ENCODE measurements around the gene FHAD1.
"Not testable (repeated sequence)": the region's sequence is repeated elsewhere in the genome, so short reads cannot be mapped to it uniquely, and the experiment has no call there.

Gene FHAD1

DNA sequence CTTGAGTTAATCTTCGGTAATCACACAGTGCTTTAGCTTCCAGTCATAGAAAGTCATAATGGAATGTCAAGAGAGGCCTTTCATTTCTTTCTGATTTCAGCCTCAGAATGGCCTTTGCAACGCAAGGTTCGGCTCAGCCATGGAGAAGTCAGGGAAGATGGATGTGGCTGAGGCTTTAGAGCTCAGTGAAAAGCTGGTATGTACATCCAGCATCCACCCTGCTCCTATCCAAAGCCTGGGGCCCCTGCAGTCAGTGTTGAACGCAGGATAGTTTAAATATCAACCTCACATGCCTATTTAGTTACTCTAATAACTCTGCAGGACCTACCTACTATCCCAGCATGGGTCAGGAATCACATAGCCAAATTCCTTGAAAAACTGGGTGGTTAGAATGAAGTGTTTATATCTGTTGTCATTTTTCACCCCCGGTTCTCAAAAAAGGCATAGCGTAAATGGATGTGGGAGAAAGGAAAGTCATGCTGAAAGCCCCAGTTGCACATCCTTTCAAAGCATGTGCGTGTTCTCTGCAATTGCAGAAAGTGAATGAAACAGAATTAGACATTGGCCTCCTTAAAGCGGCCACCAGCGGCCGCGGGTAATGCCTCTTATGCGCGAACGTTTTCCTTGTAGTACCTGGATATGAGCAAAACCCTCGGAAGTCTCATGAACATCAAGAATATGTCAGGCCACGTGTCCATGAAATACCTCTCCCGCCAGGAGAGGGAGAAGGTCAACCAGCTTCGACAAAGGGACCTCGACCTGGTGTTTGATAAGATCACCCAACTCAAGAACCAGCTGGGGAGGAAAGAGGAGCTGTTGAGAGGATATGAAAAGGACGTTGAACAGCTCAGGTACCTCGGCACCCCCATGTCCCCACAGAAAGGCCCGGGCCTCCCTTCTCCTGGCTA lies 133.8 kb downstream of the FHAD1 start:
- no peak for DNase-seq

DNA sequence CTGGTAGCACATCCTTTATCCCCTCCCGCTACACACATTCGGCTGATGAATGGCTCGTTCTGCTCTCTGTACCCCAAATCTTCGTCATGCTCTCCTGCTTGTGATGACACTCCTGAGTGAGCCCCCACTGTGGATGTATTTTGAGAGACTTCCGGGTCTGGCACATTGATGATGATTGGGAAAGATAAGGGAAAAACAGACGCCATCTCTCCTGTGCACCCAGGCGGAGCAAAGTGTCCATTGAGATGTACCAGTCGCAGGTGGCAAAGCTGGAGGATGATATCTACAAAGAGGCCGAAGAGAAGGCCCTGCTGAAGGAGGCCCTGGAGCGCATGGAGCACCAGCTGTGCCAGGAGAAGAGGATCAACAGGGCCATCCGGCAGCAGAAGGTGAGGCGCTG lies 134.8 kb downstream of the FHAD1 start:
- DNase-seq = no peak

DNA sequence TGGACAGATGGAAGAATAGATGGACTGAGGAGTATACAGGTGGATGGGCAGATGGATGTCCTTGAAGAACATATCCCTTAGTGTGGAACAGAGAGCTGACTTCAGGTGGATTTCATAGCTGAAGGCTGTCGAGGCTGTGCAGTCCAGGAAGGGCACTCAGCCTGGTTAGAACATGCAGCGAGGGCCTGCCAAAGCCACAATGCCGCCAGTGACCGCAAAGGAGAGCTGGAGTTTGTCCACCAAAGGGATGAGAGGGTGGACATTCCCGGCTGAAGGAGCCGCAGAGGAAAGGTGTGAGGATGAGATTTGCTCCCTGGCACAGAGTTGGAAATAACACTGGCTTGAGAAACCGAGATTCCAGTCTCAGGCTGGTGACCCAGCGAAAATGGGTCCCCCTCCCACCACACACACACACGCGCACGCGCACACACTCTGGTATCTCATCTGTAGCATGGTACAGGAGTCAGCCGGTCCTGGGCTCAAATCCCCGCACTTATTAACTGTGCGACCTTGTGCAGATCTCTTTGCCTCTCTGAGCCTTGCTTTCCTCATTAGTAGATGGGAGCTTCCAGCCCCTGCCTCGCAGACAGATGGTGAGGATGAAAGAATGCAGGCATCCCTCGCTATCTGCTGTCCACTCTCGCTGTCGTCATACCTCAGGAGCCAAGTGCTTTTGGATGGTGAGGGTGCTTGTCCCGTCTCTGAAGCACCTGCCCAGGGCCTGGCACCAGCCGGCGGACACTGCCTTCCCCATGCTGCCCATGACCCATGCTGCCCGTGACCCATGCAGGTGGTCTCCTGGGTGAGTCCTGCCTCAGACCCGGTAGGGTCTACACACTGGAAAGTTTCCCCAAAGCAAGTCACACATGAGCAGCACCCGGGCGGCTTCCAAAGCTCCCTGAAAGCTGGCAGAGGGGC lies 135.8 kb downstream of the FHAD1 start:
- DNase-seq = no peak

DNA sequence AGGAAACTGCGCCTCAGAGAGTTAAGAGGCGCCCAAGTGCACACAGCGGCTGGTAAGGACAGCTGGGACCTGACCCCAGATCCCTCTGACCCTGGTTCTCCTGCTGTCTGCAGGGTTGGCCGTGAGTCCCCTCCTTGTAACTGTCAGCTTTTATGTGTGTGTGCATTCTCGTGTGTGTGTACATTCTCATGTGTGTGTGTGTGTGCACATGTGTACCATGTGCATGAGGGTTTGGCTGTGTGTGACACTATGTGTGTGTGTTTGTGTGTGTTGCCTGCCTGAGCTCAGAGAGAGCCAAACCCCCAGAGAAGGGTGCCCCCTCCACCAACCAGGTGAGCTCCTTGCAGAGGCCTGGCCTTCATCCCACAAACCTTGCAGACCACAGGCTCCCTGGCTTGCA lies 136.8 kb downstream of the FHAD1 start:
- DNase-seq = no peak

DNA sequence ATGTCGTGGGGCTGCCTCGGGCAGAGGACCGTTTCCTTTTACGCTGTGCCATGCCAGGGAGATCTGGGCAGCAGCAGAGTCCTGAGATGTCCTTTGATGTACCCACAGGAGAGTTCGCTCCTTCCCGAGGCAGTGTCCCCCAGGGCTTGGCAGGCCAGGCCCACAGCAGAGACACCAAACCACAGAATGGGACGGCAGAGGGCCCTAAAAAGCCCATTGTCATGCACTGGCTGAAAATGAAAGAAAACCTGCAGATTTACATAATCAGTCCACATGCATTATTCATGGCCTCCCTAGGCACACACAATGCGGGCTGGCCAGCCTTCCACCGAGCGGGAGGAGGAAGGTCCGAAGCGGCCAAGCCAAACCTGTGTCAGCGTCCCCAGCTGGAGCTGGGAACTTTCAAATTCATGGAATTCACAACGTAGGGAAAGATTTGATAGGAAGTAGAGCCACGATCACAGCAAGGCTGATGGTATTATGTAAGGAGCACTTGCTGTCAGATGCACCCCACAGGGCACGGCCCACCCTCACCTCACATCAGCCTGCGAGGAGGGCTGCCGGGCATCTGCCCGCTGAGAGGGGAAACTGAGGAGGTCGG lies 137.4 kb downstream of the FHAD1 start:
- peak; percentile 21 for DNase-seq

DNA sequence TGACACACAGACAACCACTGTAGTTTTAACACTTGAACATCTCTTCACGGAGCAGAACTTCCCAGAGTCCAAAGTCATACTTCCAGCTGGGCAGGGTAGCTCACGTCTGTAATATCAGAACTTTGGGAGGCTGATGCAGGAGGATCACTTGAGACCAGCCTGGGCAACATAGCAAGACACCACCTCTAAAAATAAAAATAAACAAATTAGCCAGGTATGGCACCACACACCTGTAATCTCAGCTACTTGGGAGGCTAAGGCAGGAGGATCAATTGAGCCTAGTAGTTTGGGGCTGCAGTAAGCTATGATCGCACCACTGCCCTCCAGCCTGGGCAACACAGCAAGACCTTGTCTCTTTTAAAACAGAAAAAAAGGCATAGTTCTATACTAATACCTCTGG lies 138.4 kb downstream of the FHAD1 start:
- no peak for DNase-seq

DNA sequence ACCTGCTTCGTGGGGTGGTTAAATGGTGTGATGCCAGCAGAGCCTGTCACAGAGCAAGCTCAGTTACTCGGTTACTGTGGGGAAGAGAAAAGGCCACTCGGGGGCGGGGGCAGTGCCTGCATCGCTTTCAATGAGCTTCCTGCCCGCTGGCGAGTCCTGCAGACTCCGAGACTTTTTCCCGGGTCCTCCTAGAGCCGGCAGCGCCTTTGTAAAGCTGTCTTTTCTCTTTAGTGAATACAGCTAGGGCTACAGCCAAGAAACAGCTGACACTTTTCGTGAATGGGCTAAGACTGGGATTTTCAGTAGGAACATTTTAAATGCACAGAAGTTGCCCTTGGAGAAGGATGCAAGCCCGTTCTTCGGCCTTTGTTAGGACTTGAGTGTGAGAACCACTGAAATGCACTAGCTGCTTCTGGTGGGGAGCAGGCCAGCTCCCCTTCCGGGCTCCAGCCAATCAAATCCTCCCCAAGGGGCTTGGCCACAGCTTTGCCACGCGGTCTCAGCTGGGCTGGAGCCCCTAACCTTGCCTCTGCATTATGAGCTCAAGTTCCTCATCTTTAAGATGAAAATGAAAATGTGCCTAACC lies 139.2 kb downstream of the FHAD1 start:
- DNase-seq = no peak

DNA sequence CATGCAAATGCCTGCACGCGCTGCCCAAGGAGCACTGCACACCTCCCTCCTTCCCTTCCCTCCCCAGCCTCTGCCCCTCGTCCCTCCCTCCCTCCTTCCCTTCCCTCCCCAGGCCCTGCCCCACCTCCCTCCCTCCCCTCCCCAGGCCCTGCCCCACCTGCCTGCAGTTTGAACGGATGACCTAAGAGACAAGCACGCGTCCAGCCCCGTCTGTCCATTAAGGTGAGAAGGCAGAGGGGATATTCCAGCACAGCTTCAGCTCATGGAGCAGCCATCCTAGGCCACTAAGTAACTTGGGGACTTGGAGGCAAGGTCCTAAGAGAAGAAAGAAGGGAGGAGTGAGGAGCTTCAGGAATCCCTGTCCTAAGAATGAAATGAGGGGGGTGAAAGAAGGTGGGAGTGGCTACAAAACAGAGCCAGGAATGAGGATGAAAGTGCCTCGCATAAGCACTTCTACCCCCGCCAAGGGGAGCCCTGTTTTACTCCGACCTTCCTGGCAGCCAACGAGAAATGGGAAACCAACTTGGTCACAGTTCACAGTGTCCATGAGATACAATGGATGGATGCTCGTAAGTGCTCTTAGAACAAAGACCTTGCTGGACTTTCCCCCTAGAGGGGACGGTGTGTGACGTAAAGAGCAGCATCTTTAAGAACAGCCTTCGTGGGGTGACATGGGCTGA lies 141.3 kb downstream of the FHAD1 start:
- DNase-seq = no peak

DNA sequence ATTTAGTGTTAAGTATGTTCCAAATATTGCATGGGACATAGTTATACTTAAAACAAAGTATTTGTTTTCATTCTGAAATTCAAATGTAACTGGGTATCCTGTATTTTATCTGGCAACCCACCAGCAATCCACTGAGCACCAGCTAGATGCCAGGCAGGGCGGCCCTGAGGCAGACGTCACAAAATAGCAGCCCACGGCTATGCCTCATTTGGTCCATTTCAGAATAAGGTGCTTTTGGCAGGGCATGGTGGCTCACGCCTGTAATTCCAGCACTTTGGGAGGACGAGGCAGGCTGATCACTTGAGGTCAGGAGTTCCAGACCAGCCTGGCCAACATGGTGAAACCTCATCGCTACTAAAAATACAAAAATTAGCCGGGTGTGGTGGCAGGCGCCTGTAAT lies 142.8 kb downstream of the FHAD1 start:
- not testable (repeated sequence) for DNase-seq

DNA sequence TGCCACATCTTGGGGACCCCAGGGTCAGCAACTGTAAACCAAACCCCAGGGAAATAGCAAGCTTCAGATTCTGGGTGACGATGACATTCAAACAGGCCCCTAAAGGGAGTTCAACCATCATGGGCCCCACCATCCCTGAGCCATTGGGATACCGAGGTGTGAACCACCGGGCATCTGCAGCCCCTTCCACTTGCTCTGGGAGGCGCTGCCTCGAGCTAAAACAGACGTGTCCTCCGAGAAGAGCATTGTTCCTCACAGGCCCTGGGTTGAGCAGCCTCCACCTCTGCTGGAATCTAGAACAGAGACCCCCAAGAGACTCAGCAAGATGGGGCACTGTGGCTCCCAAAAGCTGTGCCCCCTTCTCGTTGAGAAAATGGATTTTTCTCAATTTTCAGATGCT lies 143.6 kb downstream of the FHAD1 start:
- no peak for DNase-seq

DNA sequence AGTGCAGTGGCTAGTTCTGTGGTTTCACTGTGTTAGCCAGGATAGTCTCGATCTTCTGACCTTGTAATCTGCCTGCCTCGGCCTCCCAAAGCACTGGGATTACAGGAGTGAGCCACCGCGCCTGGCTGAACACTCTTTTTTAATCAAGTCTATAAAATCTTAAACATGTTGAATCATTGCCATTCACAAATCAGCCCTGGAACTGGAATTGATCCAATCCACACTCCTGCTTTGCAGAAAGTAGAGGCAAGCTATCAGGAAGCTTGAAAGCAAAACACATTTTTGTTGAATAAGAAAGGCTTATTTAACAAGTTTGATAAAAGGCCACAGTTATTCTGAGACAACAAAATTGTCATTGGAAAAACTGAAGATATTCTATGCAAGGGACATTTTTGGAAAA lies 144.3 kb downstream of the FHAD1 start:
- peak; percentile 23 for DNase-seq

DNA sequence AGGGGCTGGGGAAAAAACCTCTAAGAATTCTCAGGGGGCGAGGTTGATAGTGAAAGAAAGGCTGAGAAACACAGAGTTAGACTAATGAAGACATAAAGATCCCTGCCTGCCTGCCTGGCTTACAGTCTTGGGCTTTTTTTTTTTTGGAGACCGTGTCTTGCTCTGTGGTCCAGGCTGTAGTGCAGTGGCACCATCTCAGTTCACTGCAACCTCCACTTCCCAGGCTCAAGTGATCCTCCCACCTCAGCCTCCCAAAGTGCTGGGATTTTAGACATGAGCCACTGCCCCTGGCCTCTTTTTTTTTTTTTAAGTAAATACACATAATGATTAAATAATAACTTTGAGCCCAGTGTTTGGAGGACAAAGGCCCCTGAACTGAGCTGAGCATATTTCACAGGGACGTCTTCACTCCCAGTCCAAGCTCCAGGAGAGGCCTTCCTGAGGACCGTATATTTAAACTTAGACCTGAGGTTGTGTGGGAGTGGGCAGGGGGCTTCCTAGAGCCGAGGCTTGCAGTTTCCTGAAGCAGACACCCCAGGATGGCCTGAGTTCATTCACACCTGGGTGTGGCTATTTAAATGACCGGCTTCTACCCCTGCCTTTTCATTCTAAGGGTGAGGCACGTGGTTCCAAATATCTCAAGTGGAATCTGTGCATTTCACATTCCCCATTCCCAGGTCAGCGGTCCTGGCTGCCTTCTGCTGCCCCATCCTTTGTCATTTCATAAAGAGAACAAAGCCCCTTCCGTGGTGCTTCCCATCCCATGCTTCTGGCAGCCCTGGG lies 146.6 kb downstream of the FHAD1 start:
- no peak for DNase-seq

DNA sequence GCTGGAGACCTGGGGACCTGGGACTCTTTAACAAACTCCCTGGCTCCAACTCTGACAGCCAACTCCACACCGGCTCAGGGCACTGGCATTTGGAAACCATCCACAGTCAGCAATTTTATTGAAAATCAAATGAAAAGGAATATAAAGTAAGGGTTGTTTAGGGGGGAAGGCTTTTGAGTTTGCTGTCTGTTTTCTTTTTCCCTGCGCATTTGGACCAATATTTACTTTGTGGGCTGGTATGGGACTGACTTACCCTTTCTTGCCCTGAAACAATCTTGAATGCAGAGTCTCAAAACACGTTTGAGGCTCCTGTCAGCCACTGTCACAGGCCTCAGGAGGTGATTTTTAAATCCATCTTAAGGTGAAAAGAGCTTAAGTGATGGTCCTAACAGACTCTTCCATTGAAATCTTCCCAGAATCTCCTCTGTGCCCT lies 147.3 kb downstream of the FHAD1 start:
- no peak for DNase-seq

DNA sequence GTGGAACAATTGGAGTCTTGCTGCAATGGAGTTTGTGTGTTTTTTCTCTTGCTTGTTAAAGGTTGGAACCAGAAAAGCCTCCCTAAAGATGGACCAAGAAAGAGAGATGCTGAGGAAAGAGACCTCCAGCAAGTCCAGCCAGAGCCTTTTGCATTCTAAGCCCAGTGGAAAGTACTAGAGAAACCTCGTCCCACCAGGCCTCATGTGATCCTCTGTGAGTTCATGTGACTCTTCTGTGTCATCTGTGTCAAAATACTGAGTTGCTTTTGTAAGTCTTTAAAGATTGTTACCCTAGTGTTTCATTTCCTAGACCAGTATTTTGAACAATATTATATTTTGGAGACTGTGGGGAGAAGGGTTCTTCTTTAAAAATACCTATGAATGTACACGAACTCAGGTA lies 150.2 kb downstream of the FHAD1 start:
- DNase-seq = no peak

DNA sequence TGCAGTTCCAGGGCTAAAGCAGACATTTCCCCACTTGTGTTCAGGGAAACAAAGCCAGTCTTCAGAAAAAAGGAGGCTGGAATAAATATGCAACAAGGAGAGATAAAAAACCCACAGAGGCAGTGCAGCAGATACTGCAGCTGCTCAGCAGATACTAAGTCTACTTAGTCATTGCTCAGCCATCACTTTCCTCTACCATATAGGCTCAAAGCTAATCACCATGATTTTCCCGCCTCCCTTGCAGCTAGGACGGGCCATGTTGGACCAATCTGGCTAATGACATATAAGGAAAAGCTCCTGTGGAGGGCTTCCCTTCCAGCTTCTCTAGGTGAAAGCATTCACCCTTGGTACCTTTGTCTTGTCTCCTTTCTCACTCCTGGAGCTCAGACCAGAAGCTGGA lies 152.7 kb downstream of the FHAD1 start:
- DNase-seq = no peak

DNA sequence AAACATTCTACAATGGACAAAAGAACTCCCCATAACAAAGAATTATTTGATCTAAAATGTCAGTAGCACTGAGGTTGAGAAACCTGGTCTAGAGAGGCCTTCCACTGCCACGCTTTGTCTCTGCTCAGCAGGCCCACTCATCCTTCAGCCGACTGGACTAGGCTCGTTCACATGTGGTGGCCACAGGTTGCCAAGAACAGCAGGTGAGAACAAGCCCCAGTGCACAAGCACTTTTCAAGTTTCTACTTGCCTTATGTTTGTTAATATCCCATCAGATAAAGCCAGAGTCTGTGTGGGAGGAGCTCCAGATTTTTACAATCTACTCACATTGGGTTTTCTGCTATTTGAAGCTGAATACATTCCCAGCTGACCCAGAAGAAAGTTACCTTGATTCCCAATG lies 153.6 kb downstream of the FHAD1 start:
- DNase-seq = no peak

DNA sequence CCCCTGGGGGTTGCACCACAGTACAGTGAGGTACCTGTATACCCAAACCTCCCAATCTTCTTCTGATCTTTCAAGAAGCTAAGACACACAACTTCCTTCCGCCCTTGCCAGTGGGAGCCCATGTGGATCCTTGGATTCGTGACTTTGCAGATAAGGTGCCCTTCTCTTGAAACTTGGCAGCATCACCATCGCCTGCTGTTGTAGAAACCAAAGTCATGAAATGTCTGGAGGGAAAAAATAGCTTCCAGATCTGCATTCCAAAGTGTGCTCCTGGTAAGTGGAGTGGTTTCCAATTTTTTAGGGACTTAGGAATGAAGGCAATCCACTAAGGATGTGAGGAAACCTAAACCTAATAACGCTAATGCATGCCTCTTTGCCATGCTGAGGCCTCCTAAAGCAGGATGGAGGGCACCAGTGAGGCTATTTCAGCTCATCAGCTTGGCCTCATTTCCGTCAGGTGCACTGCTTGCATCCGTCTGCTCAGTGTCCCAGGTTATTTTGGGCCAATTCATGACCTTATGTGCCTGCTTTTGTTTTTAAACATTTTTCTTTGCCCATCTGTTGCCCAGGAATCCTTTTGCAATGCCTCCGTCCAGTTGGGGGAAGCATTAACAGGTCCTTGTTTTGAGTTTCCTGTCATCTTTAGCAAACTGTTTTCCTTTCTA lies 154.5 kb downstream of the FHAD1 start:
- DNase-seq = no peak

DNA sequence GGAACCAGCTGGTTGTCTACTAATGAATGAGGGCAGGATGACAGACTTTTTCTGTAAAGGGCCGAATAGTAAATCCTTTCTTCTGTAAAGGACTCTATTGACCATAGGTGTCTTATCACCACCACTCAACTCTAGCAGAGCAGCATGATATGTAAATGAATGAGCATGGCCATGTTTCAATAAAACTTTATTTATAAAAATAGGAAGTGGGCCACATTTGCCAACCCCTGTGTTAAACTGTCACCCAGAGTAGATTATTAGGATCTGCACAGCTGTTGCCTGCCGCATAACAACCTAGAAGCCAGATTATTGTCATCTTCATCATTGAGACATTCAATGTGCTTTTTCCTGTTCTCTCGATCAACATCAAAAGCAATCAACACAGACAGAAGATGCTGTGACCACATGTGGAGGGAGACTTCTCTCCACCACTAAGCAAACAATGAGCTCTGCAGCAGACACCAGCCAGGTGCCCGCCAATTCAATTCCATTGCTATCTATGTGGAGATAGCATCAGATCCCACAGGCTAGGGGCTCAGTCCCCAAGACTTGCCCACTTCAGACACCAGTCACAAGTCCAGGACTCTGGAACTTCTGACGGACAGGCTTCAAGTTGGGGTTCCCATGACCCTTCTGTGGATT lies 155.9 kb downstream of the FHAD1 start:
- no peak for DNase-seq

DNA sequence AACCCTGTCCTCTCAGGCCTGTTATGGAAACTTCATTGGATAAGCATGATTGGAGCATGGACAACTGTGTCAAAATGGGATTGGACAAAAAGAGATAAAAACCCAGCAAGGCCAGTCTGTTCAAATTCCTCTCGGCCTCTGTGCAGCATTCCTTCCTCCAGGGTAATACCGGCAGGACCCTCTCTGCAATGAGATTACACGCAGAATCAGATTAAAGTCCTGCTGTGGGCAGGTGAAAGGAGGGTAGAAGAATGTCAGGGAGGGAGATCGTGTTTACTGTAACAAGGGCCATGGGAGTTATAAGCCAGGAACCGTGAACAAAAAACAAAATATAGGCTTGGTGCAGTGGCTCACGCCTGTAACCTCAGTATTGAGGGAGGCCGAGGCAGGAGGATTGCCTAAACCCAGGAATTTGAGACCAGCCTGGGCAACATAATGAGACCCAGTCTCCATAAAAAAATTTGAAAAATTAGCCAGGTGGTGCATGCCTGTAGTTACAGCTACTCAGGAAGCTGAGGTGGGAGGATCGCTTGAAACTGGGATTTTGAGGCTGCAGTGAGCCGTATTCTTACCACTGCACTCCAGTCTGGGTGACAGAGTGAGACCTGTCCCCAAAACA lies 157.0 kb downstream of the FHAD1 start:
- no peak for DNase-seq

Data from fibroblast of upper back skin (primary cell).